HFF-Myc (cell line): ENCODE data around the gene PHYKPL.

Experiments
- DNase-seq: peaks from one replicate; pipeline ENCODE4 v3.0.0-alpha.2; 2011; ENCODE audit warnings: low read depth; ENCODE audit errors: extremely low read depth
- H3K4me3 ChIP-seq: replicated peaks from 2 replicates; pipeline ENCODE4 v1.5.1; 2011; ENCODE audit warnings: low read depth, mild to moderate bottlenecking, control low read depth, low read length
- CTCF ChIP-seq: IDR thresholded peaks from 2 replicates; pipeline ENCODE4 v1.5.1; 2012; ENCODE audit warnings: mild to moderate bottlenecking, low read depth, low read length, control low read depth; ENCODE audit errors: missing control alignments

Gene PHYKPL

GRCh38 chr5:178228609-178229008 is 4.0 kb downstream of the PHYKPL start:
- TF ChIP-seq CTCF, result no peak
- DNase-seq, result no peak
- H3K4me3 ChIP-seq, result no peak overlapping the region

DNA sequence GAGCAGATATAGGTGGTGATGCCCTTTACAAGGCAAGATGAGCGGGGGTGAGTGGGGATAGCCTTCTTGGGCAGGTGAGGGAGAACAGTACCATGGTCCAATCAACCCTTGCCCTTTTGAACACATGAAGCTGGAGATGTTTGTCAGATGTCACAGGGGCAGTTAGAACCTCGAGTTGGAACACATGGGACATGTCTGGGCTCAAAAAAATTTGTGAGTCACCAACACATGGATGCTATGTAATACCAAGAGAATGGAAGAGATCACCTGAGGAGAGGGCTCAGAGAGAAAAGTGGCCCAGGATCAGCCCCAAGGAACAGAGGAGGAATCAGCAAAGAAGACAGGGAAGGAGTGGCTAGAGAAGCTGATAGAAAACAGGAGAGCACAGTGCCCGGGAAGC is 4.7 kb downstream of the PHYKPL start:
- TF ChIP-seq CTCF, result no peak
- no peak overlapping the region for H3K4me3 ChIP-seq
- DNase-seq, result no peak

DNA sequence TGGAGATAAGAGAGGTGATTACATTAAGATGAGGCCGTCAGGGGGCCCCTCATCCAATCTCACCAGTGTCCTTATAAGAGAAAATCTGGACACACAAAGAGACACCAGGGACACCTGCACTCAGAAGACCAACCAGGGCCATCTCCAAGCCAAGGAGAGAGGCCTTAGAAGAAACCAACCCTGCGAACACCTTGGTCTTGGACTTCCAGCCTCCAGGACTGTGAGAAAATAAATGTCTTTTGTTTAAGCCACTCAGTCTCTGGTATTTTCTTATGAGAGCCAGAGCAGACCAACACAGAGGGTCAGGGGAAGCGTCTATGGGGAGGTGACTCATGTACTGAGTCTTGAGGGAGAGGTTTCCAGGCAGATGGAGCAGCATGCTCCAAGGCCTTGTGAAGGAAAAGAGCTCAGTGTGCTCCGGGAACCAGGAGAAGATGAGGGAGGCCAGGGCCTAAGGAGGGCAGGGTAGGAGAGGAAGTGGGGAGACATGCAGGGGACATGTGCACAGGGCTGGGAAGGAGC is 5.4 kb downstream of the PHYKPL start:
- no peak overlapping the region for H3K4me3 ChIP-seq

GRCh38 chr5:178225174-178225573 is 7.4 kb downstream of the PHYKPL start:
- TF ChIP-seq CTCF, result no peak
- H3K4me3 ChIP-seq, result no peak overlapping the region
- DNase-seq, result no peak

More for the DNA sequence above, 5.4 kb downstream of the PHYKPL start:
- no peak for TF ChIP-seq CTCF
- no peak for DNase-seq

DNA sequence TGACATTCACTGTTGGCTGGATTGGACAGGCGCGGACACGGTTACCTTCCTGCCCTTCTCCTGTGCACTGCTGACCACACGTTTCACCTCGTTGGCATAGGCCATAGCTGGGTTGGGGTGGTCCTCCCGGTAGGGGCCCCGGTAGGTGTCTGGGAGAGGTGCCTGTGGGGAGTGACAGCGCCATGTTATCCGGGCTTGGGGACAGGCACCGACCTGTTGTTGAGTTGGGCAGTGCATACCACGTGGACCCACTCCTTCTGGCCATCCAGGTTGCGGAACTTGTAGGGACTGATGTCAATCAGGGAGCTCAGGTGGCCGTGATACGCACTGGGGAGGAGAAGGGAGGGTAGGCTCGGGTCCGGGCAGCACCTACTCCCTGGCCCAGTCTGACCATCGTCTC is 8.2 kb downstream of the PHYKPL start:
- no peak for DNase-seq
- TF ChIP-seq CTCF, result no peak
- H3K4me3 ChIP-seq, result no peak overlapping the region

- DNase-seq, result no peak
- no peak overlapping the region for H3K4me3 ChIP-seq
- no peak for TF ChIP-seq CTCF
Observed at GRCh38 chr5:178223828-178224335, 8.7 kb downstream of the PHYKPL start.

GRCh38 chr5:178223196-178223773 is 9.3 kb downstream of the PHYKPL start:
- no peak for DNase-seq
- no peak for TF ChIP-seq CTCF

More at GRCh38 chr5:178223196-178223773, 9.3 kb downstream of the PHYKPL start:
- no peak overlapping the region for H3K4me3 ChIP-seq
